ENCODE results near the gene SLC7A8.

SLC7A8 gene

DNA sequence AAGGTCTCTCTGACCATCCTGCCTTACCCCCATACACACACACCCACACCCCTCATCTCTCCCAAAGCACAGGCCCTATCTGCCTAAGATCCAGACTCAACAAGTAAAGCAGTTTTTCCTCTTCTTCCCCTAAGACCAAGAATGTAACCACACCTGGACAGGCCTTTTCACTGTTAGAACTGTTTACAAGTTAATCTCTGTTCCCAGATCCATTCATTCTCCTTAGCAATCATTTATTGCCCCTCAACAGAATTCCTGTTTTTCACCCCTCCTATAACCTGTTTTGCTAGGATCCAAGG, 76.8 kb downstream of the SLC7A8 start:
- Histone ChIP-seq H3K79me2 (ENCODE audit: control insufficient read depth, low read length) (no peaks in the 10 kb centered on the region), H3K4me3 (ENCODE audit: low read length) (no peak overlapping the region), H3K27ac (ENCODE audit: low read depth, low read length) (no peak overlapping the region), H3K27me3 (ENCODE audit: control insufficient read depth, low read length) (peaks cover 13% of the 10 kb centered on the region), H3K36me3 (ENCODE audit: control insufficient read depth, low read length) (no peaks in the 10 kb centered on the region), H3K4me1 (ENCODE audit: control insufficient read depth, low read length) (peaks cover 12% of the 10 kb centered on the region), H4K20me1 (ENCODE audit: control insufficient read depth, insufficient read depth, low read depth, low read length) (no peaks in the 10 kb centered on the region), H3K4me2 (ENCODE audit: low read length) (no peak overlapping the region), H3F3A (ENCODE audit: control insufficient read depth, insufficient read depth) (no peaks in the 10 kb centered on the region), H3K9me3 (ENCODE audit: control insufficient read depth, insufficient read depth, low read length) (no peaks in the 10 kb centered on the region), H3K9me2 (replicated peaks; ENCODE audit: control insufficient read depth, low read length) (no peaks in the 10 kb centered on the region)
- no peak for TF ChIP-seq EZH2phosphoT487 (IDR thresholded peaks at IDR 0.05; ENCODE audit: borderline replicate concordance, low read length)
- TF ChIP-seq CTCF (IDR thresholded peaks at IDR 0.05; ENCODE audit: low read depth, low read length, poor library complexity, severe bottlenecking) = no peak

- Histone ChIP-seq H3K36me3 (ENCODE audit: control insufficient read depth, low read length) (no peaks in the 10 kb centered on the region), H3K27ac (ENCODE audit: low read depth, low read length) (no peak overlapping the region), H3K27me3 (ENCODE audit: control insufficient read depth, low read length) (peaks cover 4% of the 10 kb centered on the region), H3K4me1 (ENCODE audit: control insufficient read depth, low read length) (peaks cover 12% of the 10 kb centered on the region), H4K20me1 (ENCODE audit: control insufficient read depth, insufficient read depth, low read depth, low read length) (no peaks in the 10 kb centered on the region), H3K9me2 (replicated peaks; ENCODE audit: control insufficient read depth, low read length) (no peaks in the 10 kb centered on the region), H3K4me3 (ENCODE audit: low read length) (no peak overlapping the region), H3K9me3 (ENCODE audit: control insufficient read depth, insufficient read depth, low read length) (no peaks in the 10 kb centered on the region), H3K79me2 (ENCODE audit: control insufficient read depth, low read length) (no peaks in the 10 kb centered on the region), H3K4me2 (ENCODE audit: low read length) (no peak overlapping the region), H3F3A (ENCODE audit: control insufficient read depth, insufficient read depth) (no peaks in the 10 kb centered on the region)
- no peak for TF ChIP-seq EZH2phosphoT487 (IDR thresholded peaks at IDR 0.05; ENCODE audit: borderline replicate concordance, low read length)
- TF ChIP-seq CTCF (IDR thresholded peaks at IDR 0.05; ENCODE audit: low read depth, low read length, poor library complexity, severe bottlenecking) = no peak
These were observed 78.1 kb downstream of the SLC7A8 start for GRCh38 chr14:23105348-23105824.

- no peaks in the 10 kb centered on the region for H3K9me3 ChIP-seq (ENCODE audit: control insufficient read depth, insufficient read depth, low read length)
- TF ChIP-seq EZH2phosphoT487 (IDR thresholded peaks at IDR 0.05; ENCODE audit: borderline replicate concordance, low read length) (no peak), CTCF (IDR thresholded peaks at IDR 0.05; ENCODE audit: low read depth, low read length, poor library complexity, severe bottlenecking) (no peak)
- H3K4me2 ChIP-seq (ENCODE audit: low read length) = no peak within 1 kb of the TSS
- no peaks in the 10 kb centered on the region for H3K79me2 ChIP-seq (ENCODE audit: control insufficient read depth, low read length)
- no peaks in the 10 kb centered on the region for H3K36me3 ChIP-seq (ENCODE audit: control insufficient read depth, low read length)
- H4K20me1 ChIP-seq (ENCODE audit: control insufficient read depth, insufficient read depth, low read depth, low read length) = no peaks in the 10 kb centered on the region
- no peak within 1 kb of the TSS for H3K4me3 ChIP-seq (ENCODE audit: low read length)
- peaks cover 12% of the 10 kb centered on the region for H3K4me1 ChIP-seq (ENCODE audit: control insufficient read depth, low read length)
- no peaks in the 10 kb centered on the region for H3F3A ChIP-seq (ENCODE audit: control insufficient read depth, insufficient read depth)
- H3K9me2 ChIP-seq (replicated peaks; ENCODE audit: control insufficient read depth, low read length) = no peaks in the 10 kb centered on the region
- H3K27ac ChIP-seq (ENCODE audit: low read depth, low read length) = no peak within 1 kb of the TSS
- no peaks in the 10 kb centered on the region; the same call in 1 of the 2 replicates for H3K27me3 ChIP-seq (ENCODE audit: control insufficient read depth, low read length)
These were observed 78.7 kb downstream of the SLC7A8 start, which contains the start of gene CIROP for GRCh38 chr14:23104591-23105347. Gene CIROP, minus strand, starts transcription at chr14:23104989. Its CDS starts 69 bp downstream, at chr14:23104920.

Measured in DOHH2 (cell line).